ENCODE results near the gene INTS2.

INTS2 gene

GRCh38 chr17:61816538-61816937, 111.2 kb downstream of the INTS2 start:
- no peak for DNase-seq

GRCh38 chr17:61815863-61816503, 111.8 kb downstream of the INTS2 start:
- DNase-seq: no peak
